ENCODE results near the gene SYT1. TPM values are rescaled to one million over a fixed set of nuclear protein-coding genes. Genes with fewer than 3 reads are reported as not detected.

The SYT1 gene
- total and polyA plus RNA-seq, 3 experiments from 2014 or later = not detected

GRCh38 chr12:78863482-78864402 is 832 bp upstream of the SYT1 start:
- H3K36me3 Mint-ChIP-seq = no peaks in the 10 kb centered on the region
- H3K4me1 Mint-ChIP-seq = no peaks in the 10 kb centered on the region
- no peaks in the 10 kb centered on the region for H3K4me1 ChIP-seq (ENCODE audit: insufficient read depth, low read length)
- DNase-seq = no peak
- ChIA-PET CTCF (no interaction called here), POLR2A (no interaction called here)
- peaks cover 2 to 38% (median 9%) of the 10 kb centered on the region in 5 donors for H3K9me3 Mint-ChIP-seq
- no peak overlapping the region for H3K27ac Mint-ChIP-seq
- H3K36me3 ChIP-seq (ENCODE audit: insufficient read depth, low read length) = no peaks in the 10 kb centered on the region
- peaks cover 0 to 16% of the 10 kb centered on the region in 2 donors for H3K27me3 Mint-ChIP-seq
- H3K27me3 ChIP-seq (ENCODE audit: insufficient read depth, low read length, poor library complexity, severe bottlenecking) = no peaks in the 10 kb centered on the region
- no peak overlapping the region for H3K27ac ChIP-seq (ENCODE audit: low read depth, low read length)
- no peak overlapping the region for H3K4me3 ChIP-seq (ENCODE audit: low read length)
- H3K4me3 Mint-ChIP-seq = no peak overlapping the region
- no peaks in the 10 kb centered on the region for H3K9me3 ChIP-seq (ENCODE audit: low read length)

- H3K27ac Mint-ChIP-seq = no peak overlapping the region
- POLR2A ChIA-PET = no interaction called here
- H3K4me1 Mint-ChIP-seq = no peaks in the 10 kb centered on the region
- no peaks in the 10 kb centered on the region for H3K36me3 ChIP-seq (ENCODE audit: insufficient read depth, low read length)
- no peaks in the 10 kb centered on the region for H3K4me1 ChIP-seq (ENCODE audit: insufficient read depth, low read length)
- H3K4me3 Mint-ChIP-seq = no peak overlapping the region
- peaks cover 2 to 35% (median 7%) of the 10 kb centered on the region in 5 donors for H3K9me3 Mint-ChIP-seq
- no peaks in the 10 kb centered on the region for H3K9me3 ChIP-seq (ENCODE audit: low read length)
- no peak for DNase-seq
- H3K27me3 Mint-ChIP-seq = peaks cover 0 to 16% of the 10 kb centered on the region in 2 donors
- CTCF ChIA-PET = no interaction called here
- no peak overlapping the region for H3K4me3 ChIP-seq (ENCODE audit: low read length)
- no peaks in the 10 kb centered on the region for H3K27me3 ChIP-seq (ENCODE audit: insufficient read depth, low read length, poor library complexity, severe bottlenecking)
- H3K27ac ChIP-seq (ENCODE audit: low read depth, low read length) = no peak overlapping the region
- no peaks in the 10 kb centered on the region for H3K36me3 Mint-ChIP-seq
Measured at GRCh38 chr12:78864870-78865463, 393 bp downstream of the SYT1 start.

GRCh38 chr12:78865516-78865915 is 942 bp downstream of the SYT1 start:
- H3K4me1 Mint-ChIP-seq = no peaks in the 10 kb centered on the region
- H3K27me3 Mint-ChIP-seq = peaks cover 0 to 16% of the 10 kb centered on the region in 2 donors
- no peaks in the 10 kb centered on the region for H3K27me3 ChIP-seq (ENCODE audit: insufficient read depth, low read length, poor library complexity, severe bottlenecking)
- CTCF ChIA-PET = no interaction called here
- H3K4me3 ChIP-seq (ENCODE audit: low read length) = no peak overlapping the region
- H3K4me1 ChIP-seq (ENCODE audit: insufficient read depth, low read length) = no peaks in the 10 kb centered on the region
- peaks cover 2 to 35% (median 6%) of the 10 kb centered on the region in 5 donors for H3K9me3 Mint-ChIP-seq
- H3K27ac Mint-ChIP-seq = no peak overlapping the region
- no peak overlapping the region for H3K27ac ChIP-seq (ENCODE audit: low read depth, low read length)
- H3K9me3 ChIP-seq (ENCODE audit: low read length) = no peaks in the 10 kb centered on the region
- no peak overlapping the region for H3K4me3 Mint-ChIP-seq
- no peaks in the 10 kb centered on the region for H3K36me3 ChIP-seq (ENCODE audit: insufficient read depth, low read length)
- no peak for DNase-seq
- no peaks in the 10 kb centered on the region for H3K36me3 Mint-ChIP-seq
- POLR2A ChIA-PET = no interaction called here

- H3K27me3 Mint-ChIP-seq = peaks cover 0 to 16% of the 10 kb centered on the region in 2 donors
- no peak overlapping the region for H3K27ac ChIP-seq (ENCODE audit: low read depth, low read length)
- no peak overlapping the region for H3K4me3 ChIP-seq (ENCODE audit: low read length)
- ChIA-PET POLR2A (no interaction called here), CTCF (no interaction called here)
- H3K4me1 ChIP-seq (ENCODE audit: insufficient read depth, low read length) = no peaks in the 10 kb centered on the region
- H3K27me3 ChIP-seq (ENCODE audit: insufficient read depth, low read length, poor library complexity, severe bottlenecking) = no peaks in the 10 kb centered on the region
- peaks cover under 1 to 35% (median 6%) of the 10 kb centered on the region in 5 donors for H3K9me3 Mint-ChIP-seq
- DNase-seq = no peak
- no peaks in the 10 kb centered on the region for H3K36me3 ChIP-seq (ENCODE audit: insufficient read depth, low read length)
- no peaks in the 10 kb centered on the region for H3K36me3 Mint-ChIP-seq
- H3K9me3 ChIP-seq (ENCODE audit: low read length) = no peaks in the 10 kb centered on the region
- H3K4me3 Mint-ChIP-seq = no peak overlapping the region
- H3K4me1 Mint-ChIP-seq = no peaks in the 10 kb centered on the region
- no peak overlapping the region for H3K27ac Mint-ChIP-seq
Measured at GRCh38 chr12:78866518-78866917, 1.9 kb downstream of the SYT1 start.

- no peaks in the 10 kb centered on the region for H3K4me1 ChIP-seq (ENCODE audit: insufficient read depth, low read length)
- H3K27ac ChIP-seq (ENCODE audit: low read depth, low read length) = no peak overlapping the region
- Mint-ChIP-seq H3K9me3 (peaks cover 0 to 37% (median 0%) of the 10 kb centered on the region in 5 donors), H3K36me3 (no peaks in the 10 kb centered on the region), H3K4me3 (no peak overlapping the region), H3K27me3 (no peaks in the 10 kb centered on the region), H3K27ac (no peak overlapping the region), H3K4me1 (no peaks in the 10 kb centered on the region)
- H3K27me3 ChIP-seq (ENCODE audit: insufficient read depth, low read length, poor library complexity, severe bottlenecking) = no peaks in the 10 kb centered on the region
- no peaks in the 10 kb centered on the region for H3K9me3 ChIP-seq (ENCODE audit: low read length)
- ChIA-PET CTCF (no interaction called here), POLR2A (no interaction called here)
- H3K4me3 ChIP-seq (ENCODE audit: low read length) = no peak overlapping the region
- H3K36me3 ChIP-seq (ENCODE audit: insufficient read depth, low read length) = no peaks in the 10 kb centered on the region
- DNase-seq = no peak
Measured at GRCh38 chr12:78870539-78870938, 6.0 kb downstream of the SYT1 start.

GRCh38 chr12:78871566-78871965 is 7.0 kb downstream of the SYT1 start:
- CTCF ChIA-PET = no interaction called here
- H3K9me3 Mint-ChIP-seq = peaks cover 0 to 39% (median 0%) of the 10 kb centered on the region in 5 donors
- no peaks in the 10 kb centered on the region for H3K27me3 ChIP-seq (ENCODE audit: insufficient read depth, low read length, poor library complexity, severe bottlenecking)
- H3K36me3 Mint-ChIP-seq = no peaks in the 10 kb centered on the region
- H3K27me3 Mint-ChIP-seq = no peaks in the 10 kb centered on the region
- no peaks in the 10 kb centered on the region for H3K9me3 ChIP-seq (ENCODE audit: low read length)
- no peak overlapping the region for H3K4me3 ChIP-seq (ENCODE audit: low read length)
- H3K4me1 Mint-ChIP-seq = no peaks in the 10 kb centered on the region
- POLR2A ChIA-PET = no interaction called here
- DNase-seq = no peak
- H3K4me3 Mint-ChIP-seq = no peak overlapping the region
- no peaks in the 10 kb centered on the region for H3K36me3 ChIP-seq (ENCODE audit: insufficient read depth, low read length)
- H3K27ac ChIP-seq (ENCODE audit: low read depth, low read length) = no peak overlapping the region
- H3K27ac Mint-ChIP-seq = no peak overlapping the region
- H3K4me1 ChIP-seq (ENCODE audit: insufficient read depth, low read length) = no peaks in the 10 kb centered on the region

GRCh38 chr12:78878459-78878858 is 13.9 kb downstream of the SYT1 start:
- Histone ChIP-seq H3K27ac (ENCODE audit: low read depth, low read length) (no peak overlapping the region), H3K36me3 (ENCODE audit: insufficient read depth, low read length) (no peaks in the 10 kb centered on the region), H3K27me3 (ENCODE audit: insufficient read depth, low read length, poor library complexity, severe bottlenecking) (no peaks in the 10 kb centered on the region), H3K4me1 (ENCODE audit: insufficient read depth, low read length) (no peaks in the 10 kb centered on the region), H3K4me3 (ENCODE audit: low read length) (no peak overlapping the region), H3K9me3 (ENCODE audit: low read length) (no peaks in the 10 kb centered on the region)
- ChIA-PET POLR2A (no interaction called here), CTCF (no interaction called here)
- no peaks in the 10 kb centered on the region for H3K36me3 Mint-ChIP-seq
- DNase-seq = no peak
- no peaks in the 10 kb centered on the region for H3K4me1 Mint-ChIP-seq
- H3K9me3 Mint-ChIP-seq = peaks cover 0 to 23% (median 2%) of the 10 kb centered on the region in 5 donors
- H3K27me3 Mint-ChIP-seq = no peaks in the 10 kb centered on the region
- H3K27ac Mint-ChIP-seq = no peak overlapping the region
- H3K4me3 Mint-ChIP-seq = no peak overlapping the region

- Histone ChIP-seq H3K4me3 (ENCODE audit: low read length) (no peak overlapping the region), H3K27ac (ENCODE audit: low read depth, low read length) (no peak overlapping the region), H3K27me3 (ENCODE audit: insufficient read depth, low read length, poor library complexity, severe bottlenecking) (no peaks in the 10 kb centered on the region), H3K4me1 (ENCODE audit: insufficient read depth, low read length) (no peaks in the 10 kb centered on the region), H3K9me3 (ENCODE audit: low read length) (no peaks in the 10 kb centered on the region), H3K36me3 (ENCODE audit: insufficient read depth, low read length) (no peaks in the 10 kb centered on the region)
- Mint-ChIP-seq H3K9me3 (peaks cover 0 to 21% (median 2%) of the 10 kb centered on the region in 5 donors), H3K27ac (no peak overlapping the region), H3K4me3 (no peak overlapping the region), H3K36me3 (no peaks in the 10 kb centered on the region), H3K27me3 (no peaks in the 10 kb centered on the region), H3K4me1 (no peaks in the 10 kb centered on the region)
- no peak for DNase-seq
- ChIA-PET POLR2A (no interaction called here), CTCF (no interaction called here)
Measured at GRCh38 chr12:78878866-78879265, 14.3 kb downstream of the SYT1 start.
